Lower leg skin (tissue), 4 donors: ENCODE results near the gene BRD4. TPM values are rescaled to one million over a fixed set of nuclear protein-coding genes. Genes with fewer than 3 reads are reported as not detected.
A peak's percentile ranks its signal among the peaks of the same experiment; 100 is the strongest.

Source experiments
- DNase-seq, 2 donors: peaks; one replicate each; pipeline ENCODE4 v3.0.0-alpha.2; 2019; ENCODE audit warnings: low spot score in 2 of 2
- H3K4me3 ChIP-seq: fragments of 200-600 bp; sonication (generic); 2 replicates; pipeline ENCODE4 v1.5.1; 2017; ENCODE audit warnings: mild to moderate bottlenecking, low read depth; ENCODE audit not compliant: poor library complexity, severe bottlenecking
- POLR2A ChIP-seq, 2 donors: fragments of 450-650 bp; IDR thresholded peaks; one replicate each; pipeline ENCODE4 v1.6.1; 2016 to 2017; ENCODE audit warnings: antibody characterized with exemption in 2 of 2, mild to moderate bottlenecking in 1 of 2, moderate library complexity in 1 of 2
- WGBS, 2 donors: methylation state at CpG; one replicate each; pipeline ENCODE4 v1.1.5; 2018; 5-methylcytosine and 5-hydroxymethylcytosine counted together
- intact Hi-C: fragments of 100-400 bp; cut with DNase I; formaldehyde crosslinking; loops from one replicate; pipeline ENCODE4 v1.15.0; 2023; ENCODE audit warnings: low total_unique reads
- total RNA-seq, 4 donors: library from RNA; depleted of rRNA; stranded (reverse); fragments of >200 nt; gene quantifications; one replicate each; pipeline ENCODE4 v1.1.0, GENCODE V29; 2016
- TF ChIP-seq, protein P1 (sequence below), 3 donors: fragments of 450-650 bp; IDR thresholded peaks; one replicate each; pipeline ENCODE4 v1.5.1; 2016; ENCODE audit warnings: antibody characterized with exemption in 3 of 3, mild to moderate bottlenecking in 3 of 3, moderate library complexity in 2 of 3

The BRD4 gene
- total RNA-seq, 4 donors from 2014 or later = 34.8 to 78.6 (median 49.2) TPM

DNA sequence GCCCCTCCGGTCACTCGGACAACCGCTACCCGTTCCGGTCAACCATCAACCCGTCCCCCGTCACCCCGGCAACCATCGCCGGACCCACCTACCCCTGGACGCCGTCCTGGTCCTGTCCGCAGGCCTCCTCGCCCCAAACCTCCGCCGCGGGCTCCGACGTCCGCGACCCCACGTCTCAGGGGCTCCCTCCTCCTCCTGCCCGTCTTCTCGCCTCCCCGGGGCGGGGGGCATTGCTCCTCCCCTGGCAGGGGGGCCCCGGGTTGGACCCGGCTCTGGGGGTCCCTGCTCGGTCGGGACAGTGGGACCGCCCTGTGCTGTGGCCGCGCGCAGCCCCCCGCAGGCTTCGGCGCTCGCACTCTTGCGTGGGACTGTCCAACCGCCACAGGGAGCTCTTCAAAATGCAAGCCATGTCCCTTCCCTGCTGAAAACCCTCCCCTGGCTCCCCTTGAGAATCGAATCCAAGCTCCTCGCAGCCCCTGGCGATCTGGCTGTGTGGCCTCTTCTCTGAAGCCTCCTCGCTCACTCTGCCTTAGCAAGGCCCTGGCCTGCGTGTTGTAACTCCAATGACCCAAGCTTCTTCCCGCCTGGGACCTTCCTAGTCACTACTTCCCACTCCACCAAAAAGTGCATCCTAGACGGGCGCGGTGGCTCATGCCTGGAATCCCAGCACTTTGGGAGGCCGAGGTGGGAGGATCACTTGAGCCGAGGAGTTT is 108.5 kb downstream of the BRD4 start:
- intact Hi-C loops = no loop called here
- peak overlapping the region; percentile 42 for H3K4me3 ChIP-seq
- no peak for DNase-seq
- TF ChIP-seq POLR2A (IDR thresholded peaks at IDR 0.05) = no peak
- TF ChIP-seq, protein P1, sequence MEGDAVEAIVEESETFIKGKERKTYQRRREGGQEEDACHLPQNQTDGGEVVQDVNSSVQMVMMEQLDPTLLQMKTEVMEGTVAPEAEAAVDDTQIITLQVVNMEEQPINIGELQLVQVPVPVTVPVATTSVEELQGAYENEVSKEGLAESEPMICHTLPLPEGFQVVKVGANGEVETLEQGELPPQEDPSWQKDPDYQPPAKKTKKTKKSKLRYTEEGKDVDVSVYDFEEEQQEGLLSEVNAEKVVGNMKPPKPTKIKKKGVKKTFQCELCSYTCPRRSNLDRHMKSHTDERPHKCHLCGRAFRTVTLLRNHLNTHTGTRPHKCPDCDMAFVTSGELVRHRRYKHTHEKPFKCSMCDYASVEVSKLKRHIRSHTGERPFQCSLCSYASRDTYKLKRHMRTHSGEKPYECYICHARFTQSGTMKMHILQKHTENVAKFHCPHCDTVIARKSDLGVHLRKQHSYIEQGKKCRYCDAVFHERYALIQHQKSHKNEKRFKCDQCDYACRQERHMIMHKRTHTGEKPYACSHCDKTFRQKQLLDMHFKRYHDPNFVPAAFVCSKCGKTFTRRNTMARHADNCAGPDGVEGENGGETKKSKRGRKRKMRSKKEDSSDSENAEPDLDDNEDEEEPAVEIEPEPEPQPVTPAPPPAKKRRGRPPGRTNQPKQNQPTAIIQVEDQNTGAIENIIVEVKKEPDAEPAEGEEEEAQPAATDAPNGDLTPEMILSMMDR (IDR thresholded peaks at IDR 0.05) = no peak
- WGBS, 2 donors = 15 to 19% methylated on average over 44 to 51 of the region's 51 CpGs

DNA sequence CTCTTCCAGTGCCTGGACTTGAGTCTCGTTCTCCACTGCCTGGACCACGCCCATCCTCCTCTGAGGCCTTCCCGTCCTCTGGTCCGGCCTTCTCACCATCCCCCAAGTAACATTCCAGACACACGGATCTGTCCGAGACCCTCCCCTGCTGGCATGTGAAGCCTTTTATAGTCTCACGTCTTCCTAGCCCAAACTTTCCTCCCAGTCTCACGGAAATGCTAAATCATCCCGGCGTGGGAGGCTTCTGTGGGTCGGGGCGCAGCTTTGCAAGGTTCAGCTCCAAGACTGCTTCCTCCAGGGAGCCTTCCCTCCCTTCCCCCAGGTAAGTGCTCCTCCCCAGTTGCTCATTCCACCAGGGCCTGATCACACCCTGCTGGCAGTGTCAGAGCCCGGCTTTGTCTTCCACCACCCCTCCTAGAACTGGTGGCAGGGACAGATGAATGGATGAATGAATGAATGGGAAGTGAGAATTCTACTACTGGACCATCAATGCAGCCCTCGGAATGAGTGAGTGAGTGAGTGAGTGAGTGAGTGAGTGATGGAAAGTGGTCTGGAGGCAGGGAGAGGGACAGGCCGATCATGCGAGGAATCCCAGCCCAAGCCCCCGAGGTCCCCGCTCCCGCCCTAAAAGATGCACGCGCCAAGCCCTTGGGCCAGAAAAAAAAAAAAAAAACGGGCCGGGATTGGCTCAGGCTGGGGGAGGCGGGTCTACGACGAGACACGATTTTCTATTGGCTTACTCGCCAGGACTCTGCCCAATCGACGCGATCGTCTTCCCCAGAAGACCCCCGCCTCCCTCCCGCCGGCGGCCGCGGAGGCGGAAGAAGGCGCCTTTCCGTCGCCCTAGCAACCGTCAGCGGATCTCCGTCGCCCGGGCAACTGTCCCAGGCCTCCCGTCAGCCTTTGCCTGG is 109.3 kb downstream of the BRD4 start:
- intact Hi-C loops = no loop called here
- TF ChIP-seq, protein P1 (IDR thresholded peaks at IDR 0.05) = no peak
- TF ChIP-seq POLR2A (IDR thresholded peaks at IDR 0.05) = no peak
- H3K4me3 ChIP-seq = peak overlapping the region; percentile 42
- 2% methylated on average over 35 to 48 of the region's 48 CpGs for WGBS, 2 donors
- peak; percentile 83 to 95 for DNase-seq

DNA sequence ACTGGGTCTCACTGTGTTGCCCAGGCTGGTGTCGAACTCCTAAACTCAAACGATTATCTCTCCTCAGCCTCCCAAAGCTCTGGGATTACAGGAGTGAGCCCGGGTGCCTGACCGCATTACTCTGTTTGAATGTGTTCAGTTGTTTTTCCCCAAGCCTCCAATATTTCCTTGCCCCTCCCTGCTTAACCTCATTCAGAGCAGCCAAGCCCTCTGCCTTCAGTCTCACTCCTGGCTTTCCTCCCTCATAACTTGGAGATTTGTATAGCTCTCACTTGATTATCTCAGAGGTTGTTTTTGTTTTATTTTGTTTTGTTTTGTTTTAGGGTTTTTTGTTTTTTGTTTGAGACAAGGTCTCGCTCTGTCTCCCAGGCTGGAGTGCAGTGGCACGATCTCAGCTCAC is 111.5 kb downstream of the BRD4 start:
- intact Hi-C loops = no loop called here
- 62 to 69% methylated on average over 6 of the region's 6 CpGs for WGBS, 2 donors
- TF ChIP-seq, protein P1 (IDR thresholded peaks at IDR 0.05) = no peak
- no peak for TF ChIP-seq POLR2A (IDR thresholded peaks at IDR 0.05)
- no peak for DNase-seq
- H3K4me3 ChIP-seq = no peak overlapping the region

DNA sequence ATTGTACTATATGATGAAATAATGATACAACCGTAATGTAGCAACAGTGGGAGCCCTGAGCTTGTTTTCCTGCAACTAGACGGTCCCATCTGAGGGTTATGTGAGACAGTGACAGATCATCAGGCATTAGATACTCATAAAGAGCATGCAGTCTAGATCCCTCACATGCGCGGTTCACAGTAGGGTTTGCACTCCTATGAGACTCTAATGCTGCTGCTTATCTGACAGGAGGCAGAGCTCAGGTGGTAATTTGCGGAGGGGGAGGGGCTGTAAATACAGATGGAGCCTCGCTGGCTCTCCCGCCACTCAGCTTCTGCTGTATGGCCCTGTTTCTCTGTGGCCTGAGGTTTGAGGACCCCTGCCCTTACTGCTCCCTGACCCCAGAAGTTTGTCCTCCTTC is 113.8 kb downstream of the BRD4 start:
- intact Hi-C loops = no loop called here
- no peak for TF ChIP-seq POLR2A (IDR thresholded peaks at IDR 0.05)
- TF ChIP-seq, protein P1 (IDR thresholded peaks at IDR 0.05) = no peak

GRCh38 chr19:15216363-15216762 is 116.0 kb downstream of the BRD4 start:
- H3K4me3 ChIP-seq = no peak overlapping the region
- intact Hi-C loops = no loop called here
- no peak for DNase-seq
- 67 to 74% methylated on average over 7 of the region's 7 CpGs for WGBS, 2 donors
- no peak for TF ChIP-seq POLR2A (IDR thresholded peaks at IDR 0.05)
- TF ChIP-seq, protein P1 (IDR thresholded peaks at IDR 0.05) = no peak

More for the DNA sequence above, 113.8 kb downstream of the BRD4 start:
- no peak for DNase-seq
- 86 to 87% methylated on average over 7 of the region's 7 CpGs for WGBS, 2 donors
- H3K4me3 ChIP-seq = no peak overlapping the region
